HG03097 (cell line): ENCODE data around the gene ZBED3.
"Not testable (repeated sequence)": the region's sequence is repeated elsewhere in the genome, so short reads cannot be mapped to it uniquely, and the experiment has no call there.

Experiments used
- ATAC-seq: cut with Tn5 transposase; IDR thresholded peaks from one replicate; pipeline ENCODE4 v1.9.1; 2021; ENCODE audit not compliant: unreplicated experiment, low FRiP score

ZBED3 gene

DNA sequence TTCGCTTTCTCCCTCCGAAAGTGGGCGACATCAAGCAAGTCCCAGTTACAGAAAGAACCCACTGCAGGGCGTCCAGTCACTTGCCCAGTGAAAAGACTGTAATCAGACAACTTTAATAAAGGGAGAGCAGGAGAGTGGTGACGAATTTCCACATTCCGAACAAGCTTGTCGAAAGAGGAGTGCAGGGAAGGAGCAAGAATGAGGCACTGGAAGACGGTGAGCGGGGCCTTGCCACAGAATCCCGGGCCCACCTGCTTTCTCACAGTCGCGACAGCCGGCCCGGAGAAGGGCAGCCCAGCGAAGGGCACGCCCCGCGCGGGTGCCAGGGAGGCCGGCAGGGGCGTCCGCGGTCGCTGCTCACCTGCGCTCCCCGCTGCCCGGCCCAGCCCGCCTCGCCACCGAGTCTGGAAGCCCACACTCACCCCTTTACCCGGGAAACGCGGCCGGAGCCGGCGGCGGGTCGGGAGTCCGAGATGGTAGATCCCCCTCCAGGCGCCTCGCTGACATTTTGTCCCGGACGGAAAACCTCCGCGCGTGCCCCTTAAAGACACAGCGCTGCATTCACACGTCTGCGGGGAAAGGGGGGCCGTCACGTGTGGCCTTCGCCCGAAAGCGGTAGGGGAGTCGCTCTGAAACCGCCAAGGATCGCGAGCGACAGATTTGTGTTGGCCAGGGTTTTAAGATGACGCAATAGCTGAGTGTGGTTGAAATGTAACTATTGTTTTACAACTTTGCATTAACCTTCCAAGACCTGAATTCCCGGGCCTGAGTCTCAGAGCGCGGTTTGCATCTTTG, at the start of gene ZBED3:
Gene ZBED3, minus strand, starts transcription at position 597 of the 795 bp plus-strand sequence. CDS start 9,407 bp downstream, outside the sequence.
- ATAC-seq = peak; percentile 58

DNA sequence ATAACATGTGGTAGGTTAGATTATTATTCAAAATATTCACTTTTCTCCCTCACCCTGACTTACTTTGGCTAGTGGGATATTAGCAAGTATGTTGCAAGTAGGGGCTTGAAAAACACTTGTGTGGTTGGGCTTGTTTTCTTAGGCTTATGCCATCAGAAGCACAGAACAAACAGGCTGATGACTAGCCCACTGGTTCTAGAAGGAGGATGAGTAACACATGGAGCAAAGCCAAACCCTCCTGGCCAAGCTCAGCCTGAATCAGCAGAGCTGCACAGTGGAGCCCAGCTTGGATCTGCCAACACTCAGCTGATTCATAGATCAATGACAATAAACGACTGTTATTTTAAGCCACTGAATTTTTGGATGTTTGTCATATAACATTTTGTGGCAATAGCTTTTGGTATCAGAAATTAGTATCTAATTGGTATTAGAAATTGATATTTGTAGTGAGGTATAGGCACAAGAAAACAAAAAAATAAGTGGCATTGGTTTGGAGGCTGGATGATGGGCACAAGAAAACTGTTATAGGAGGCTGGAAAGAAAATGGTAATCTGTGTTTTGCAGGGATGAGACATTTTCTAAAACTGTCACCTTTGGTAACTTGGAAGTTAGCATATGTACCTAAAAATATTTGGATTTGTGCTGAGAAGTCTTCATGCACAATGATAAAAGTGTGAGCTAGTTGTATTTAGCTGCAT, 46.1 kb upstream of the ZBED3 start:
- ATAC-seq = no peak

DNA sequence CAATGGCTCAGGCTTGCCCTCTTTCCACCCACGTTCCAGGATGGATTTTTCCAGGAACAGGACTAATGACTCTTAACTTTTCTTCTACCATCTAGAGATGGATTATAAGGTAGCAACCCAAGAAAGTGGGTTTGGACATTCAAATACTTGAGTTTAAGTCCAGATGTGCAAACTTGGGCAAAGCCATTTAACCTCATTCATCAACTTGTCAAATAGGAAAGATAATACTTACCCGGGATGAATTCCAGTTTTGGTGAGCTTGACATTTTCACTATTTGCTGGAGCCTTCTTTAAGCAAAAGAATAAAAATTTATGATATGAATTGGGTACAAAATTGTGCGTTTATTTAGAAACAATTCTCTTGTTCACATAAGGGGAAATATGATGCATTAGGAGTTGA, 44.3 kb upstream of the ZBED3 start:
- ATAC-seq = no peak

- no peak for ATAC-seq
These were observed 42.4 kb upstream of the ZBED3 start for GRCh38 chr5:77129391-77129990.

GRCh38 chr5:77128411-77129061, 41.5 kb upstream of the ZBED3 start:
- no peak for ATAC-seq

GRCh38 chr5:77123057-77123456, 36.0 kb upstream of the ZBED3 start:
- ATAC-seq = no peak

DNA sequence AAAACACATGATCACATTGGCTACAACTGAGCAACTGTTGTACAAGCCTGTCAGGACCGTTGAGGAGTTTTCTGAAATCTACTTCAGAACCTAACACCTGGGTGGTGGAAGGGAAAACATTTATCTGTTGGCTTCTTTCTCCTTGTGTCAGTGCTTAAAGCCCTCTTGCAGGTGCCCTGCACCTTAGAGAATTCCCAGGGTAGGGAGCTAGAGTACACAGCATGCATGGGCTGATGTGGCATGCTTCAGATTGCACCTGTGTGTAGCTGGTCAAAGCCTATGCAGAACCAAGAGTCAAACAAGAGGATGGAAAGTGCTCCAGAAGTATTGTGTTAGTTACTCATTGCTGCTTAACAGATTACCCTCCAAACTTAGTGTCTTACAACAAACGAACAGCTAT, 33.6 kb upstream of the ZBED3 start:
- no peak for ATAC-seq

DNA sequence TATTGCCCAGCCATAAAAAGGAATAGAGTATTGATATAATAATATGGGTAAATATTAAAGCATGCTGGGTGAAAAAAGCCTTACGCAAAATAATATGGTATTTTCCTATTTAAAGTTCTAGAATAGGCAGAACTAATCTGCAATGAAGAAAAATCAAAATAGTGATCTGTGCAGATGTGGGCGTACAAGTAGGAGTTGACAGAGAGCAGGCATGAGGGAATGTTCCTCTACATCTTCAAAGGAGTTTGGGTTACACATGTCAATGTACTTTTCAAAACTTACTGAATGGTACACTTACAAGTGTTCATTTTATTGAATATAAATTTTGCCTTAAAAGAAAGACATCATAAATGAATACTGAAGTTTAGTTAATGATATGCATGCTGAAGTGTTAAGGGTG, 33.0 kb upstream of the ZBED3 start:
- ATAC-seq = no peak

DNA sequence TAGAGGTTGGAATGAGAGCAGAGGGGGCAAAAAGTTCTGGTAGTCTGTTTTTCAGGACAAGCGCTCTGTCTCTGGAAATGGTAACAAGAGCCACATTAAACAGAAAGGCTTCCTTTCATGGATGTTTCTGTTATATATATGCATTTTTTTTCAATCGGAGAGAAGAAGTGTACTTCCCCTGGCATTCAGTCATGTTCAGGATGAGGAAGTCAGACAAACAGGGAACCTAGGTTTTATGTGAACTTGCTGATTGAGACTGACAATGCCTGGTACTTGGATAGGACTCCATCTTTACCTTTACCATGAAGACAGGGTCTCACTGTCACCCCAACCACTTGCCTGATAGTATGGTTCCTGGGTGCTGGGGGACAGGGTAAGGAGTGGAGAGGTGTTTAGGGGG, 30.1 kb upstream of the ZBED3 start:
- ATAC-seq = no peak

DNA sequence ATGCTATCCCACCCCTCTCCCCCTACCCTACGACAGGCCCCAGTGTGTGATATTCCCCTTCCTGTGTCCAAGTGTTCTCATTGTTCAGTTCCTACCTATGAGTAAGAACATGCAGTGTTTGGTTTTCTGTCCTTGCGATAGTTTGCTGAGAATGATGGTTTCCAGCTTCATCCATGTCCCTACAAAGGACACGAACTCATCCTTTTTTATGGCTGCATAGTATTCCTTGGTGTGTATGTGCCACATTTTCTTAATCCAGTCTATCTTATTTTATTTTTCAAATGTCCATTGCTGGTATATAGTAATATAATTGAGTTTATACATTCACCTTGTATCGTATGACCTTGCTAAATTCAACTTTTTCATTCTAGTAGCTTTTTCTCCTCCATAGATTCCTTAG, 19.9 kb upstream of the ZBED3 start:
- ATAC-seq = not testable (repeated sequence)

DNA sequence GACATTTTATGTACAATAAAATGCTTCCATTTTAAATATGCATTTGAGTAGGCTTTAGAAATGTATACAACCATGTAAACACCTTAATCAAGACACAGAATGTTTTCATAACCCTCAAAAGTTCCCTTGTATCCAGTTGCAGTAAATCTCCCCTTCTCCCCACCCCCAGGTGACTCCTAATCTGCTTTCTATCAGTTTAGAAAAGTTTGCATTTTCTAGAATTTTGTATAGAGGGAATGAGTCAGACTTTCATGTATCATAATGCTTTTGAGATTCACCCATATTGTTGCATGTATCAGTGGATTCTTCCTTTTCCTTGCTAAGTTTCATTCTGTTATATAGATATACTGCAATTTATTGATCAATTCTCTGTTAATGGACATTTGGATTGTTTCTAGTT, 17.7 kb upstream of the ZBED3 start:
- no peak for ATAC-seq

- no peak for ATAC-seq
These were observed 16.4 kb upstream of the ZBED3 start for GRCh38 chr5:77103457-77103856.

GRCh38 chr5:77102549-77102948, 15.5 kb upstream of the ZBED3 start:
- no peak for ATAC-seq

- ATAC-seq = no peak
These were observed 14.2 kb upstream of the ZBED3 start for GRCh38 chr5:77101298-77101697.

DNA sequence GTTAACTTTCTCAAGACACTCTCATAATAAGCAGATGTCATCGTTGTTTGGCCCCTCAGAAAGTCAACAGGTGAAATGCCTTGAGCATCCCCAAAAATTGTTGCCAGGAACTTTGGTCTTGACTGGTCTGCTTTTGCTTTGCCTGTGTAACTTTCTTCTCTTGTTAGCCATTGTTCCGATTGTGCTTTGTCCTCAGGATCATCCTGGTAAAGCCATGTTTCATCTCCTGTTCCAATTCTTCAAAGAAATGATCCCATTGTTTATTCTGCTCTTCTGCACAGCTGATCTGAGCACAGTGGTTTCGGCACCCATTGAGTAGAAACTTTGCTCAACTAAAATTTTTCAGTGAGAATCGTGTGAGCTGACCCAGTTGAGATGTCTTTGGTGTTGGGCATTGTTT, 8.1 kb upstream of the ZBED3 start:
- ATAC-seq = no peak

DNA sequence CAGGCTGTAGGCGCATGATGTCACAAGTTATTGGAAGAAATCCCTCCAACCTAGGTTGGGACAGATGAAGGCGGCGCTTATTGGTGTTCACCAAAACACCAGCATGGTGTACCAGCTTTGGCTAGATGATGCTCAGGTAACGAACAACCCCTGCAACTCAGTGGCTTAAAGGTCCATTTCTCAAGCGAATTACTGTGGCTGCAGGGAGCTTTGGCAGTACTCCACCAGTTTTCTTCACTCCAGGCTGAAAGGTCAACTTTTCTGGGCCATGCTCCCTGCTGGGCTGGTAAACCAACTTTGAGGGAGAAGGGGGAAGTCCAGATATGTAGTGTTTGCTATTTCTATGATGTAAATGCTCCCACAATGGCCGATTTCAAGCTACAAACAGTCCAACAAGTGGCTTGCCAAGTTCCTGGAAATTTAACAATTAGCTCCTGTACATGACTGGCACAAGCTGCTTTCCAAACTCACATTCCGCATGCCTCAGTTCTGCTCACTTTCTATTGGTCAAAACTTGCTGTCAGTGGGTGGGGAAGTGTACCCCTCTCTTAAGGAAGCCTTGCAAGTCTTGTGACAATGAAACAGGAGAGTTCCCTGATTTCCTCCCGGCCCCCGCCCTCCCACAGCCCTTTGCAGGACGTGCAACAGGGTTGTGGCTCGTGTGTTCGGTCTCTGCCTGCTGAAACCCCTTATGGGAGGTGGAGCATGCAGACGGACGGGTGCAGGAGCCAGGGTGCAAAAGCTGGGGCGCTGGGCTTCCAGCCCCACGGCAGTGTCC, 588 bp upstream of the ZBED3 start:
- ATAC-seq = peak; percentile 28

DNA sequence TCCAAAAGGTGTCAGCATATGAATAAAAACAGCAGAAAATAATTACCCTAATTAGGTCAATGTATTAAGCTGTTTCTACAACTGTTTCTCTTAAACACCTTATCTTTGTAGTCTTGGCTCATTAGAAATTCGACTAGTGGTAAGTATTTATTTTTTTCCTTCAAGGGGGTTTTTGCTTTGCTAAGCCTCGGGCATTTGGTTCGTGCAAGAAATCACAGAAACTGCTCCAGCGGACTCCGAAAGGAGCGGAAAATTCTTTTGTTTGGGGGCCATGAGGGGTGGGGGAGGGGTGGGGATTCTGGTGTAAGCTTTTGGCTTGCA, 757 bp downstream of the ZBED3 start:
- ATAC-seq = no peak

GRCh38 chr5:77083088-77083487, 4.0 kb downstream of the ZBED3 start:
- no peak for ATAC-seq

- ATAC-seq = no peak
These were observed 4.8 kb downstream of the ZBED3 start for GRCh38 chr5:77082280-77082679.

- no peak for ATAC-seq
These were observed 6.2 kb downstream of the ZBED3 start for GRCh38 chr5:77080905-77081304.

DNA sequence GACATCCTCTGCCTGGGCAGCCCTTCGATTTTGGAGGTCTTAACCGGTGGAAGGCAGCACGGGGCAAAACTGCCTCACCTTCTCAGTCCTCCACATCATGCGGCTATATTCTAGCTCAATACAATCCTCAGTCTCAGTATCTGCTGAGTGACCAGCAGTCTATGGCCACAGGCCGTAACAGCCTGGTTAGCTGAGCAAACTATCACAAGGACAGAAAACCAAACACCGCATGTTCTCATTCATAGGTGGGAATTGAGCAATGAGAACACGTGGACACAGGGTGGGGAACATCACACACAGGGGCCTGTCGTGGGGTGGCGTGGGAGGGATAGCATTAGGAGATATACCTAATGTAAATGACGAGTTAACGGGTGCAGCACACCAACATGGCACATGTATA, 6.6 kb downstream of the ZBED3 start:
- ATAC-seq = not testable (repeated sequence)
